GM06990 (cell line): ENCODE results near the gene COX17.
A peak's percentile ranks its signal among the peaks of the same experiment; 100 is the strongest.

ENCODE experiments used
- DNase-seq: peaks from one replicate; pipeline ENCODE4 v3.0.0-alpha.2; 2011; ENCODE audit not compliant: insufficient read length; ENCODE audit errors: extremely low read depth
- H3K27me3 ChIP-seq: replicated peaks from 2 replicates; pipeline ENCODE4 v1.6.0; 2011; ENCODE audit warnings: low read length; ENCODE audit not compliant: control insufficient read depth, insufficient read depth
- H3K36me3 ChIP-seq: 2 replicates; pipeline ENCODE4 v1.5.1; 2011; ENCODE audit warnings: low read length; ENCODE audit not compliant: control insufficient read depth, insufficient read depth
- H3K4me3 ChIP-seq: replicated peaks from 2 replicates; pipeline ENCODE4 v1.5.1; 2011; ENCODE audit warnings: low read depth, mild to moderate bottlenecking, control low read depth, low read length
- TF ChIP-seq, protein P1 (sequence below): IDR thresholded peaks from 2 replicates; pipeline ENCODE4 v1.5.1; 2011; ENCODE audit warnings: low read length, control low read depth, mild to moderate bottlenecking, inconsistent platforms; ENCODE audit not compliant: insufficient read depth, poor library complexity, severe bottlenecking

The COX17 gene

DNA sequence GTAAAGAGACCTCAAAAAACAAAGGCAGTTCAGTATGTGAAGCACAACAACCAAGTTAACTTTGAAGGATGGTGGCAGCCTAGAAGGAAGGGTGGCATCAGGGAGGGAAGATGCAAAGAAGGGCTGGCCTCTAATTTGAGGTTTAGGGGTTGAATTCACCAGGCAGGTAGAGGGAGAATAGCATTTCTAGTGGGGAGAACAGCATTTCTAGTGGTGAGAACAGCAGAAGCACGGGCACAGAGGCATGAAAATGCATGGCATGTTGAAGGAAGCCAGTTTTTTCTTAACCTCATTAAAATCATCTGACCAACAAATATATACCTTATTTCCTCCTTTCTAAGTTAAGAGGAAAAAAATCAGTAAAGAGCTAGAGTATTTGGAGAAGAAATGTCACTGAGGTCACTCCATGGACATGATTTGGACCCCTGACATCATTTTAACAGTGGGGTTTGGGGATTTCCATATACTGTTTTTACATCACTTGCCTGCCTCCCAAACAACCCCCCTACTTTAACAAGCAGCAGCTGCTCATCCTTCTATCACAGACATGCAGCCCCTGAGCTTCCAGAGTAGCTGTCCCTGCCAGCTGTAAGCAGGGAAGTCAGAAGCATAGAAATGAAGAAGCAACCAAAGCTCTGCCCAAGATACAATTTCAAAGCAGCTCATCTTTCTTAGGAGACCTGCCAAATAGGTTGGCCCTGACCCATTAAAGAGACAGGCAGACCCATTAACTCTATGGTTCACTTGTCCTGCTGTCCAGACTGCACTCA, 14.4 kb downstream of the COX17 start:
- TF ChIP-seq, protein P1, sequence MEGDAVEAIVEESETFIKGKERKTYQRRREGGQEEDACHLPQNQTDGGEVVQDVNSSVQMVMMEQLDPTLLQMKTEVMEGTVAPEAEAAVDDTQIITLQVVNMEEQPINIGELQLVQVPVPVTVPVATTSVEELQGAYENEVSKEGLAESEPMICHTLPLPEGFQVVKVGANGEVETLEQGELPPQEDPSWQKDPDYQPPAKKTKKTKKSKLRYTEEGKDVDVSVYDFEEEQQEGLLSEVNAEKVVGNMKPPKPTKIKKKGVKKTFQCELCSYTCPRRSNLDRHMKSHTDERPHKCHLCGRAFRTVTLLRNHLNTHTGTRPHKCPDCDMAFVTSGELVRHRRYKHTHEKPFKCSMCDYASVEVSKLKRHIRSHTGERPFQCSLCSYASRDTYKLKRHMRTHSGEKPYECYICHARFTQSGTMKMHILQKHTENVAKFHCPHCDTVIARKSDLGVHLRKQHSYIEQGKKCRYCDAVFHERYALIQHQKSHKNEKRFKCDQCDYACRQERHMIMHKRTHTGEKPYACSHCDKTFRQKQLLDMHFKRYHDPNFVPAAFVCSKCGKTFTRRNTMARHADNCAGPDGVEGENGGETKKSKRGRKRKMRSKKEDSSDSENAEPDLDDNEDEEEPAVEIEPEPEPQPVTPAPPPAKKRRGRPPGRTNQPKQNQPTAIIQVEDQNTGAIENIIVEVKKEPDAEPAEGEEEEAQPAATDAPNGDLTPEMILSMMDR, result peak; percentile 19
- Histone ChIP-seq H3K36me3 (peaks cover 4% of the 10 kb centered on the region), H3K27me3 (no peaks in the 10 kb centered on the region), H3K4me3 (no peak overlapping the region)
- no peak for DNase-seq

DNA sequence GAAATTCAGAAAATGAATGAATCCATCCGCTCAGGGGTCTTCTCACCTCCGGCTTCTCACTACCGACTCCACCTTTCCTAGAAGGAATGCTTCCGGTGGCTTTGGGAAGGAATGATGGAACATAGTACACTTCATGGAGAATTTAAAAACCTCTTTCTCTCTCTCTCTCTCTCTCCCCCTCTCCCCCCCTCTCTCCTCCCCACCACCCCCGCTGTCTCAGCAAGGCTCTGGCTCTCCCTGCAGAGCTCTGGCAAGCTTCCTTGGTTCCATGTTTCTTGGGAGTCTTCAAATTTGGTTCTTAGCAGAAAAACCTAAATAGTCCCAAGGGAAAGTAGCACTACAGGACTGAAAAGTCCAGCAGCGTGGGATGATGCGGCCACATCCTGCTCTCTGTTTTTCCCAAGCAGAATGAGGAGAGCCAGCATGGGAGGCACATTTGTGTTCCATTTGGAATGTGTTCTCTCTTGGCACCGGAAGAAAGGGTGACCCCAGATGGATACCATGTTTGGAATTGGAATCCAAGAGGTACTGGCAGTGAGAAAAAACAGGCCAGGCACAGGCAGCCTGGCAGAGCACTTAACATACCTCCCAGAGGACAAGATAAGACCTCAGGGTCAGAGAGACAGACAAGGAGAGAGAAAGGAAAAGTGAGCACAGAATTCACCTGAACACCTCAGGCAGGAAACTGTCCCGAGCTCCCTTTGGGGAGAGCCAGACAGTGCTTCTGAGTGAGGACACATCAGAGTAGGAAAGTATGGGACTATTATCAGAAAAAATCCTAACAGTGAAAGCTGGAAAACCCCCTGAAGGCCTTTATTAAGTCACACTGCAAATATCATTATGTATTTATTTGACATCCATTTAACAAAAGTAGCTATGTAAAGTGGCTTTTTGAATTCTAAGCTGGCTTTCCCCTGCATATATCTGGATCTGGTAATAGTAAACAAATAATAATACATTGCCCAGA, 16.4 kb downstream of the COX17 start, which contains the start of gene POPDC2:
Gene POPDC2 (minus strand): TSS at position 116 of the 967 bp plus-strand sequence. CDS start 166 bp downstream, outside the sequence.
- H3K27me3 ChIP-seq, result no peaks in the 10 kb centered on the region
- no peak within 1 kb of the TSS for H3K4me3 ChIP-seq
- peaks cover 4% of the 10 kb centered on the region for H3K36me3 ChIP-seq
- TF ChIP-seq, protein P1, result no peak
- DNase-seq, result no peak

DNA sequence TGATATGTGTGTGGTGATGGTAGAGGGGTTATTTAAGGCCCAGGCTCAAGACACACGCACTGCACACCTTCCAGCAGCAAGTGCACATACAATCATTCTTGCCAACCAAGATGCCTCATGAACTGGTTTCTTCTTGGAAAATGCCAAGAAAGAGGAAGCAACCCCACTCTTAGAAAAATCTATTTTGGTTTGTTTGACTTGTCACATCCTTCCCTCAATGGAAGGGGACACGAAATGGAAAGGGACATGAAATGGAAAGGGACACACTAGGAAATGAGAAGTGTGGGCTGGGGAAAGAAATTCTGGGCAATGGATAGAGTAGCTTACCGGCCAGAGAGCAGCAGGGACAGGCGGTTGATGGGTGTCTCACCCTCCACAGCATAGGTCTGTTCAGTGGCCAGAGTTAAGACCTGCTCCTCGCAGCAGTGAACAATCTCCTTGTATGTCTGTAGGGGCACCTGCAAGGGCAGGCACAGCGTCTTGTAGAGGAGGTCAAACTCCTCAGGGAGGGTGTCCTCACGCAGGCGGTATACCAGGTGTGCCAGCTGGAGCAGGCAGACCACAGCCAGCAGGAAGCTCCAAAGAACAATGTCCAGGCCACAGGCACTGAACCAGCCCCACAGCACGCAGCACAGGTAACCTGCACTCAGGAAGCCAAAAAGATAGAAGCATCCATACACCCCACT, 17.5 kb downstream of the COX17 start:
- Histone ChIP-seq H3K36me3 (peaks cover 4% of the 10 kb centered on the region), H3K4me3 (no peak overlapping the region), H3K27me3 (no peaks in the 10 kb centered on the region)
- TF ChIP-seq, protein P1, result no peak
- DNase-seq, result no peak

DNA sequence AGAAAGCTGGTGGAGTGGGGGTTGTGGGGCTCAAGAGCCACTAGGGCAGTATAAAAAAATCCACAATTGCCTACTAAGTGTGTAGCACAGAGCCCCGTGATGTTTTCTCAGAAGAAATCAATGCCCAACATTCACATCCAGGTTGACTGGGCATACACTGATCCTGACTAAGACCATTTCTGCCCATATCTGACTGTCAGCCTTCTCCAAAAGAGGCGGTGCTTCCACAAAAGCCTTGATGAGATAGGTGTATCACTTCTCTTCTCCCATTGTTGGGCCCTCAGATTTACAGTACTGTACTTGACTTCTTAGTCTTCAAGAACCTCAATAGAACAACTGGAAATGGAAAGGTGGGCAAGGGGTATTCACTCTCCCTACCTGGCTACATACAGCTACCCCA, 18.2 kb downstream of the COX17 start:
- H3K4me3 ChIP-seq, result no peak overlapping the region
- peaks cover 4% of the 10 kb centered on the region for H3K36me3 ChIP-seq
- no peak for DNase-seq
- TF ChIP-seq, protein P1, result no peak
- no peaks in the 10 kb centered on the region for H3K27me3 ChIP-seq

DNA sequence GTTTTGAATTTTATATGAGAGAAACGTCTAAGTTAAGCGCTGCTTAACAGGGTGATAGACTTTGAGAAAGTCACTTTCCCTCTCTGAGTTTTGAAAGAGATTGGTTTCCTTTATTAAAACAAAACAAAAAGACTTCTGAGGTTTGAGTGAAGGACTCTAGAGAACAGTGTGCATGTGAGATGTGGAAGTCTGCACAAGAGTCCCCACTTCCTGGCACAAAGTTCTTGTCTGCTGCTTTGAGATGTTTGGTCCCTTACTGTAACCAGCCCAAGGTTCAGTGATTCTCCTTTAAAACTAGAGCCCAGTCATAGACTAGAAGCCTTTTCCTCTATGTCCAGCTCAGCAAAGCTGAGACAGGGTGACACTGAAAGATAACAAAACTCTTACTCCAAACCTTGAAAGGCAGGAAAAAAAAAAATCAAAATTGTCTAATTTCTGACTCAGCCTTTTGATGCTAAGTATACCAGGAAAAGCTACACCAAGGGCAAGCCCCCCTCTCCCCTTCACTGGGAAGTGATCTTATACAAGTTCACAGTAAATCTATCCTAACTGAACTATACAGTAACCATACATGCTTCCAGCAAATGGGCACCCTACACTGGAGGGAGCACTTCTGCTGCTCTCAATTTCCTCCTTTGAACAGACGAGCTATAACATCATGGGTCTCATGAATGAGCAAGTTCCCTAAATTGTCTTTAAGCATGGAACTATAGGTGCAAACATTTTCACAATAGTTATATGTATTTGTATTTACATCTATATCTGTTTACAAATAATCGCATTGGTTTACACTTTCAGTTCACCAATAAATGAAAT, 19.1 kb downstream of the COX17 start:
- DNase-seq, result no peak
- Histone ChIP-seq H3K27me3 (no peaks in the 10 kb centered on the region), H3K36me3 (peaks cover 4% of the 10 kb centered on the region), H3K4me3 (no peak overlapping the region)
- TF ChIP-seq, protein P1, result no peak
